Measurements from ENCODE around the gene BACH1.

BACH1 gene

DNA sequence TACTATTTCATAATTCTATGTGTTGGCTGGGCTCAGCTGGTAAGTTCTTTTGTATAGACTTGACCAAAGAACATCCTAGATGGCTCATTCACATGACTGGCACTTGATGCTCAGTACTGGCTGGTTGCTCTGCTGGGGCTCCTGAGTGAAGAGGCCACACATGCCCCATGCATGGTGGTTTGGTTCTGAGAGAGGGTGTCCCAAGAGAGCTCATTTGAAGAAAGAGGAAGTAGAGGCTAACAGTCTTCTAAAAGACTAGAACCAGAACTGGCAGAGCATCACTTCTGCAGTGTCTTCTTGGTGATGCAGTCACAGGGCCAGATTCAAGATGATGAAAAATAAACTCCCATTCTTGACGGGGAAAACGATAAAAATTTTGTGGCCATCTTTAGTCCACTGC lies 5.2 kb upstream of the BACH1 start:
- DNase-seq, result no peak

- DNase-seq, result no peak
Measured at GRCh38 chr21:29295066-29295650, 3.6 kb upstream of the BACH1 start.

GRCh38 chr21:29296446-29296845 lies 2.3 kb upstream of the BACH1 start:
- no peak for DNase-seq

GRCh38 chr21:29297483-29298347 lies 1.0 kb upstream of the BACH1 start:
- no peak for DNase-seq

DNA sequence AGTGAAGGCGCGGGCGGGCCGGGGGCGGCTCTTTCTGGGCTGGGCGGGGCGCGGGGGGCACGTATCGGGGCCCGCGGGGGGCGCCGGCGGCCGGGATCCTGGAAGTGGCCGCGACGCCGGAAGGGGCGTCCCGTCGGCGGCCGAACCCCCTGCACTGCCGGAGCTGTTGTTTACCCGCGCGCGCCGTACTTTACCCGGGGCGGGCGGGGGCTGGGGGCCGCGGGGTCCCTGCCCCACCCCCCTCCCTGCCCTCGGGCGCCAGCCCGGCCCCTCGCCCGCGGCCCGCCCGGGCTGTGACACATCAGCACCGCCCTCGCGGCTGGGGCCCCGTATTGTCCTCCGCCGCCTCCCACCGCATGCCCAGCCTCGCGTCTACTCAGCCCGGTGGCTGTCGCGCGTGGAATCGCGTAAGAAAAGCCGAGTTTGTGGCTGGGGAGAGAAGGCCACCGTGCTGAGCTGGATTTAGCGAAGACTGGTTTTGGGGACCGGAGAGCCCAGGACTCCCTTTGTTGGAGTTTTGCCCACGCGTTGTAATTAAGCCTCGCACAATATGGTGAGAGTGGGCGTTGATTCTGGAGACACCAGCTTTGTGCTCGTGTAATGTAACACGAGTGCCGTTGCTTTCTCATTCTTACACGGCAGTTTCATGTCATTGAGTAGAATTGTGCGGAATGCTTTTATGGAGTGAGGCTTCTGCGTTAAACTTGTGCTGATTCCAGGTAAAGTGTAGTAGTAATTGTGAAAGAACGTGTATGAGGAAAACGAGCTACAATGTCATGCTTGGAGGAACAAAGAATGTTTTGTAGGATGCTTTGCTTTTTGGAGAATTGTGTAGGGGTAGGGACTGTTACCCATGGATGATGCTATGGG lies 559 bp downstream of the BACH1 start:
- DNase-seq, result peak; percentile 51

GRCh38 chr21:29299916-29300806 lies 1.4 kb downstream of the BACH1 start:
- peak; percentile 97 for DNase-seq

DNA sequence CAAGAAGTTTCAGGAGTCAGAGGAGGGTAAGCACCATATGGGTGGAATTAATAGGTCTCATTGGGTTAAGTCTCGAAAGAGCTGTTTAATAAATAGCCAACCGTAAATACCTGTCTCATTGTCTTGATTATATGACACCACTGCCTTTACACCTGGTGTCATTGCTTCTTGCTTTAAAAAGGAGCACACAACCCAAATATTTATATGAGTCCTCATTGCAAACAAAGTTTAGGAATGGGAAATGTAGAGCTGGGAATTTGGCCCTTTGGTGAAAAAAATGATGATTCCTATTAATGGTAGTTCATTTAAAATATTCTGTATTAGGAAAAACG lies 2.1 kb downstream of the BACH1 start:
- no peak for DNase-seq

- DNase-seq, result no peak
Measured at GRCh38 chr21:29301691-29302090, 3.0 kb downstream of the BACH1 start.

DNA sequence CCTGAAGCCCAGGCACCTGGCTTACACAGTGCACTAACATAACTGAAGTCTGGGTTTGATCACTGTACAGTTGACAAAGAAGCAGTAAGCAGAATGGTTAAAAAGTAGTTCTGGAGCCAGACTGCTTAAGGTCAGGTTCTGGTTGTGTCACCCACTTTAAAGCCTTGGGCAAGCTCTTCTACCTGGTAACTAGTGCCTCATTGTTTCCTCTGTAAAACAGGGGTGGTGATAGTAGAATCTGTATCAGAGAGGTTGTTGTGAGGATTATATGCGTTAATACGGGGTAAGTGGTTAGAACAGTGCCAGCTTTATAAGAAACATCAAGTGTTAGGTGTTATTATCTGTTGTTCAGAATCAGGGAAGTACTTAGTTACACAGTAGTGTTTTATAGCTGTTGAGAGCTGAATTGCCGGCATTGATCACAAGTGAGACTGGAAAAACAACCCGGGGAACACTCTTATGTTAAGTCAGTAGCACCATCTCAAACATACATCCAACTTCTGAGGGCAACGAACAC lies 3.7 kb downstream of the BACH1 start:
- DNase-seq, result no peak

DNA sequence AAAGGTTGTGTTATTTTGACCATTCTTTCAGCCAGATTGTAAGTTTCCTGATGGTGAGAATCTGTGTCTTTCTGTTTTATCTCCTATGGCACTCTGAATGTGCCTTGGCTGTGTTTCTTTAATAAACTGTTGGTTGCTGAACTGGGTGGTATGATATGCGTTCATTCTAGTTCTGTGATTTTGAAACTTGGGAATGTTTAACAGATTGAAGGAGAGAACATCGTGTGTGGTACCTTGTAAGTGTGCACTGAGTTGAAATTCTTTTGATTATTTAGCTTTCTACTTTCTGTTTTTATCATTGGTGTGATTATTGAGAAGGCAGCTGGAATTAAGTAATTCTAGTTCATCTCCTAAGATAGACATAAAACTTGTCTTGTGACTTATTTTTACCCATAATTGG lies 4.6 kb downstream of the BACH1 start:
- DNase-seq, result no peak

- no peak for DNase-seq
Measured at GRCh38 chr21:29304597-29304996, 5.9 kb downstream of the BACH1 start.

GRCh38 chr21:29305068-29305467 lies 6.3 kb downstream of the BACH1 start:
- DNase-seq, result no peak

GRCh38 chr21:29305561-29305960 lies 6.8 kb downstream of the BACH1 start:
- DNase-seq, result no peak

DNA sequence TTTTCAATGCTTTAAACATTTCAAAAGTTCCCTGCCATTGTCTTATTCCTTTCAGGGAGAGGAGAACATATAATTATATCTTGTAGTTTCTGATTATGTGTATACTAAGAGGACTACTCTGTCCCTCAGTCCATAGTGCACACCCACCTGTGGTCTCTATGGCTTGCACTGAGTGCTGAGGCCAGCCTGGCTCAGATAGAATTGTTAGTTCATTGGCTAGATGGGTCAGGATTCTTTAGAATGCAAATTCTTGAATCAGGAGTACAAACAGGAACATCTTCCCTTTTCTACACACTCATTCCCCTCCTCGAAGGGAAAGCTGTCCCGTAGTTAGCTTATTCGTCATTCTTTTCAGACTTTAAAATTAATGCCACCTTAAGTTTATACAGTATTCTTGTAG lies 8.2 kb downstream of the BACH1 start:
- no peak for DNase-seq

DNA sequence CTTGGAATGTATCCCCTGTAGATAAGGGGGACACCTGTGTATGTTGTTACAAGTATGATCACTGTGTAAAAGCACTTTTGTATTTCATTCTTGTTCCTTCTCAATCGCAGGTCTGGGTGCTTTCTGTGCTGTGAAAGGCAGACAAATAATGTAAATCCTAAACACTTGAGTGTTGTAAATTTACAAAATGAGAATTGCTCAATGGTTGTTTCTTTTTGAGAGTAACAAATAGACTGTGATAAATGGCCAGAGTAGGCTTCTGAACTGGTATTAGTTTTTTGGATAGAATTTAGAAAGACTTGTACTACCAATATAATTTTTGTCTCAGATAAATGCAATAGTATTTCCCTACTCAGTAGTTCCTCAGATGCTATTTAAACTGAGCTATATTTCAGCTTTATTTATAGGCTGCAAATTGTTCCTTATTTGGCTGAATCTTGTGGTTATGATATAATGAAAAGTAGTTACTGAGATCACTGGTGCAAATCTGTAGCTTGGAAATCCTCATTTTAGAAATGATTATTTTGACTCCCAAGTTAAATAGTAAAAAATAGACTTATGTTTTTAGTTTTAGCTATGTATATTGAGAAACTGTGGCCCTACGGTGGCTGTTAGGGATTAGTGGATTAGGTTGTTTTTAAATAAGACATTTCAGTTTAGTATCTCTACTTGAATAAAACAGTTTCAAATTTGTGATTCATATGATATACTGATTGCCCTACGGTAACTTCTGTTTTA lies 9.2 kb downstream of the BACH1 start:
- DNase-seq, result no peak

- DNase-seq, result no peak
Measured at GRCh38 chr21:29308456-29308783, 9.7 kb downstream of the BACH1 start.

GRCh38 chr21:29309703-29310102 lies 11.0 kb downstream of the BACH1 start:
- no peak for DNase-seq

GRCh38 chr21:29311802-29312201 lies 13.1 kb downstream of the BACH1 start:
- no peak for DNase-seq

- DNase-seq, result no peak
Measured at GRCh38 chr21:29312981-29313380, 14.3 kb downstream of the BACH1 start.

DNA sequence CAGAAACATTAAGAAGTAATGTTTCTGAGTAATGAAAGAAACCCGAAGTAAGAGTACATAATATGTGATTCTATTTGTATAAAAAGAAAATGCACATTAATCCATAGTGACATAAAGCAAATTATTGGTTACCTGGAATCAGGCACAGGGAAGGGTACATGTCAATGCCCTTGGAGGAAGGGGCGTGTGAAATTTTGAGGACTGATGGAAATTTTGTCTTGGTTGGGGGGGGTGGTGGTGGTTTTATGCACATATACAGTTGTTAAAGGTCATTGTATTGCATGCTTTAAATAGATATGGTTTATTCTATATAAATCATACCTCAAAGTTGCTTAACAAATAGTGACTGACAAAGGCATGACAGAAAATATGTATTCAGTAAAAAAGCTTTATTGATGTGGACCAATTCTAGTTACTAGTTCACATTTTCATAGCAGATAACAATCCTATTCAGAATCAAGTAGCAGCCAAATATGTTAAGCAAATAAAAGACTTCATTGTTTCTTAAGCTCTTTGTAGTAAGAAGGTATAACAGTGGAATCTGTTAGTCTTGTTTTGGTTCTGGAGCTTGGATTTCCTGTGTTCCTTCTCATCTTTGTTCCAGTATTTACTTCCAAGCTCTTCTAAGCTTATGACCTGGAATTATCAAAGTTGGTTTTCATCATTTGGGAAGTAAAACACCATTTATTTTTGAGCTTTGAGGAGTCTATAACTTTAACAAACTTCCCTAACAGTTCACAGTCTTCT lies 15.1 kb downstream of the BACH1 start:
- DNase-seq, result no peak
